Stimulated activated CD4-positive, alpha-beta T cell treated with anti-CD3 and anti-CD28 coated beads, TNF-alpha, amount 100 ng/mL, for 24 hours (primary cell): ENCODE results near the gene PACS1.

Source experiments
- DNase-seq, 3 experiments: peaks; one replicate each; pipeline ENCODE4 v3.0.0-alpha.2; 2020; ENCODE audit warnings: low read depth in 3 of 3

Gene PACS1

GRCh38 chr11:66224226-66224855 lies 154.3 kb downstream of the PACS1 start:
- no peak for DNase-seq

- DNase-seq, result no peak
Measured at GRCh38 chr11:66225066-66225465, 155.0 kb downstream of the PACS1 start.

- no peak for DNase-seq
Measured at GRCh38 chr11:66226101-66226500, 156.0 kb downstream of the PACS1 start.

GRCh38 chr11:66227700-66228099 lies 157.6 kb downstream of the PACS1 start:
- DNase-seq, result no peak

GRCh38 chr11:66228521-66228920 lies 158.4 kb downstream of the PACS1 start:
- DNase-seq, result no peak

- no peak for DNase-seq
Measured at GRCh38 chr11:66230156-66230555, 160.1 kb downstream of the PACS1 start.

- no peak for DNase-seq
Measured at GRCh38 chr11:66230978-66231377, 160.9 kb downstream of the PACS1 start.

- DNase-seq, result no peak
Measured at GRCh38 chr11:66231561-66231960, 161.5 kb downstream of the PACS1 start.

GRCh38 chr11:66232769-66233168 lies 162.7 kb downstream of the PACS1 start:
- DNase-seq, result no peak

GRCh38 chr11:66233301-66233700 lies 163.2 kb downstream of the PACS1 start:
- no peak for DNase-seq

GRCh38 chr11:66235141-66235540 lies 165.1 kb downstream of the PACS1 start:
- no peak for DNase-seq

GRCh38 chr11:66237867-66238266 lies 167.8 kb downstream of the PACS1 start:
- no peak for DNase-seq

GRCh38 chr11:66238786-66239413 lies 168.8 kb downstream of the PACS1 start:
- DNase-seq, result no peak

GRCh38 chr11:66239511-66239910 lies 169.4 kb downstream of the PACS1 start:
- no peak for DNase-seq

GRCh38 chr11:66239998-66240780 lies 170.1 kb downstream of the PACS1 start:
- DNase-seq, result no peak

GRCh38 chr11:66240781-66241136 lies 170.7 kb downstream of the PACS1 start:
- DNase-seq, result no peak

GRCh38 chr11:66242095-66242765 lies 172.2 kb downstream of the PACS1 start:
- no peak for DNase-seq

GRCh38 chr11:66243782-66244535 lies 173.9 kb downstream of the PACS1 start:
- no peak for DNase-seq

- no peak for DNase-seq
Measured at GRCh38 chr11:66247295-66247694, 177.2 kb downstream of the PACS1 start.

GRCh38 chr11:66247801-66248200 lies 177.7 kb downstream of the PACS1 start:
- DNase-seq, result no peak

GRCh38 chr11:66248903-66249302 lies 178.8 kb downstream of the PACS1 start:
- DNase-seq, result no peak

GRCh38 chr11:66251809-66252208 lies 181.7 kb downstream of the PACS1 start:
- no peak for DNase-seq
